Measurements from ENCODE around the gene ADGRF3.
"Not testable (repeated sequence)": the region's sequence is repeated elsewhere in the genome, so short reads cannot be mapped to it uniquely, and the experiment has no call there.

ADGRF3 gene

DNA sequence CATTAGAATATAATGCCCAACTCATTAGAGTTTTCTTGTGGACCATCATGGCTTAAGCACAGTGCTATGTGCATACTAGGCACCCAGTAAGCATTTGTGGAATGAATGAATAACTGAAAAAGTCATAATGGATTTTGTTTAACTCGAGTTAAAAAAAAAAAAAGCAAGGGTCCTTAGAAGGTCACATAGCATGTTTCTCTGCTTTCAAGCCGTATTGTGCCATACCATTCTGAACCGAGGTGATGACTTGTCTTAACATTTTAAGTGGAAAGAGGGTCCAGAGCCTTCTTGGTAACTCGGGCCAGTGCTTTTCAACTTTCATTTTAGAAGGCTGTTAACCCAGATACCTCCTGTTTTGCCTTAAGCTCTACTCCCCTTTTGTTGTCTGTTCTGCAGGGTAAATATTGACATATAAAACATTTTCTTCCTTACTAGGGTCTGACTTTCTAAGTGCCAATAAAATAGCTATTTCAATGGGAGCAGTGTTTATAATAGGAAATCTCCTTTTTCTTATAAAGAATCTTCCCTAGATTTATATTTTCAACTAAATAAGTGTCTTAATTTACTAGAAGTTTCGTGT, 787 bp upstream of the ADGRF3 start:
- no peak for DNase-seq

DNA sequence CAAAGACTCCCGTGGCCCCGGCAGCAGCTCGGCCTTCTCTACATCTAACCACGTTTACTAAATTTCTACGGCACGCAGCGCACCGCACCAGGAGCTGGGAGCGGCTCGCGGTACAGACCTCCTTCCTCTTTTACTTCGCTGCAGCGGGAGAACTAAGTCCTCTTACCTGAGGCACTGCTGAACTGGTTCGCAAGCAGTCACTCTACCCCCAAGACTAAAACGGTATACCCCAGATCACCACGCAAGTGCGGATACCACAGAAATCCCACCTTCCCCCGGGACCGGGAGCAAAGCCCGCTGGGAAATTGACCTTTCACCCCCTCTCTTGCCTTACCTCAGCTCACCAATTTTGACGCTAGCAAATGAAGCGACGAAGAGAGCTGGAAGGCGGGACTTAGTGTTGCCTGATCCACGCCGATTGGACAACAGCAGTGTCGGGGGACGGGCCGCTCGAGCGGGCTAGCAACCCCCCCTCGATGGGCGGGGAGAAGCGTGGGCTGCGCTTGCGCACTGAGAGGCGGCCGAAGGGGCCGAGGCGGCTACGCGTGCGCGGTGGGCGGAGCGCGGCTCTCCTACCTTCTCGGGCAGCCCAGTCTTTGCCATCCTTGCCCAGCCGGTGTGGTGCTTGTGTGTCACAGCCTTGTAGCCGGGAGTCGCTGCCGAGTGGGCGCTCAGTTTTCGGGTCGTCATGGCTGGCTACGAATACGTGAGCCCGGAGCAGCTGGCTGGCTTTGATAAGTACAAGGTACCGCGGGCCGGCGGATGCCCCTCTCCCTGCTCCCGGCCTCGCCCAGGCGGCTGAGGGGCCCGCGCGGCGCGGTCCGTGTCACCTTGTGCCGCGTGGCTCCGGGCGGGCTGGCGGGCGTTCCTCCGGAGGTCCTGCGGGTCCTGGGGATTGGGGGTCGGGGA, 790 bp downstream of the ADGRF3 start, which contains the start of gene SELENOI:
SELENOI (plus strand) TSS at position 599 of the 909 bp plus-strand sequence; CDS start at position 689, 90 bp downstream.
- DNase-seq = peak; percentile 100

DNA sequence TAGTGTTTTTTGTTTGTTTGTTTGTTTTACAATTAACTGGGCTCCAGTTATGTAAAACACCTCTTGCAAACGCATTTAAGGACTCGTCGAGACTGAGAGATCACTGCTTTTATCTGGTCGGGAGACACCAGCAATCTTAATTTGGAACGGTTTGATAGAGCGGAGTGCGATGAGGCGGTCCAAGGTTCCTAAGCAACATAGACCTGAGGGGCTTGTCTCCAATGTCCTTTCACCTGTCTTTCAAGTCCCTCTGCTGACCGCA, 1.4 kb downstream of the ADGRF3 start:
- DNase-seq = no peak

DNA sequence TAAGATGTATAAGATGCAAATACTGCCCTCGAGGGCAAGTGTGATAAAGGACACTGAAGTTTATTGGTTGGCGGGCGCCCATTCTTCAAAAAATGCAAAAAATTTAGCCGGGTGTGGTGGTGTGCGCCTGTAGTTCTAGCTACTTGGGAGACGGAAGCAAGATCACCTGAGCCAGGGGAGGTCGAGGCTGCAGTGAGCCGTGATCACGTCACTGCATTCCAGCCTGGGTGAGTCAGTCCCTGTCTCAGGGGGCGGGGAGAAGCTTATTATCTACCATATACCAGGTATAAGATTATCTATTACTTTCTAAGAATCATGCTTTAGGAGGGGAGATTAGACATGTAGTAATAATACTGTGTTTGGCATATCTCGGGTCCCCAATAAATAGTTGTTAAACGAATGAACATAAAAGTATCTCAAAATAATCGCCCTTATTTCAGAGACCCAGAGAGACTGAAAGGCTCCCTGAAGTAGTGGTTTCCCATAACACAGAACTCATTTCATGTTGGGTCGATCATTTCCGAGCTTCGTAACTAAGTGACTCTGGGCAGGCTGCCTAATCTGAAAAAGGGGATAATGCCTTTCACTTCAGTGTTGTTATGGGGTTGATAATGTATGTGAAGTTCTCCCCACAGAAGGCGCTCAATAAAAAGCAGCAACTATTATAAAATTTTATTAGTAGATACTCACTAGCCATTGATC, 1.9 kb downstream of the ADGRF3 start:
- no peak for DNase-seq

DNA sequence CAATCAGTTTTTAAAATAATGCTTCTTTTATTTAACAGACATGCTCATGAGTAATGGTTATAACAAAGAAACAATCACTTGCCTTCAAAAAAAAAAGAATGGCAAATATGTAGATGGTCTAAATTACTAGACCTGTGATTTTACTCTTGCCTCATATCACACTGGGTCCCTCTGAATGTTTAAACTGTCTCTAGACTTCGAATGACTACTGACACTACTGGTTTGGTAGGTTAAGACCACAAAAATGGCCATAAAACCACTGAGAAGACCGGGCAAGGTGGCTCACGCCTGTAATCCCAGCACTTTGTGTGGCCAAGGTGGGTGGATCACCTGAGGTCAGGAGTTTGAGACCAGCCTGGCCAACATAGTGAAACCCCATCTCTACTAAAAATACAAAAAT, 5.8 kb downstream of the ADGRF3 start:
- no peak for DNase-seq

DNA sequence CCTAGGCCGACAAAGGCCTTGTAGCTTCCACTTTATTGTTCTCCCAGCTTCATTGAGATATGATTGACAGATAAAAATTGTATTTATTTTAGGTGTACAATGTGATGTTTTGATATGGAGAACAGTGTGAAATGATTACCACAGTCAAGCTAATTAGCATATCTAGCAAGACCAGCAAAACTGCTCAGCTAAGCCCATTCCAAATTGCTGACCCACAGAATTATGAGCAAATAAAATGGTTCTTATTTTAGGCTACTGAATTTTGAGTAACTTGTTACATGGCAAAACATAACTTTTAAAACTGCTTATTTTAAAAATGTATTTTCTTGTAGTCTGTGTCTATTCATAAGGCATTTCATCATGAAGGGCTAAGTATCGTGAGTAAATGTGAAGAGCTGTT, 9.3 kb downstream of the ADGRF3 start:
- DNase-seq = no peak

DNA sequence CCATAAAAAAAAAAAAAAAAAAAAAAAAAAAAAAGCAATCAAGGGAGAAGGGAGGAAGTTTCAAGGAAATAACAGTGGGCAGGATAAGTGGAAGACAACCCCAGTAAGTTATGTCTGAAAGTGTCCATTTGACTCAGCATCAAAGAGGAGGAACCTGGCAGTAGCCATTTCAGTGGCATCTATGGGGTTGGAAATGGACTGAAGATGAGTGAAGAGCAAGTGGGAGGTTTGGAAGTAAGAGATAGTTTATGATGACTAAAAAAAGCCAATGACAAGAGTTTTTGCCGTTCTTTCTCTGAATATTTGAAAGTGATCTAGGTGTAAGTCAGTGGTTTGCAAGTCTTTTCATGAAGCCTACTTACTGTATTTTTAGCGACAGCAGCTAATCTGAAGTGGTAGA, 9.9 kb downstream of the ADGRF3 start:
- DNase-seq = no peak

DNA sequence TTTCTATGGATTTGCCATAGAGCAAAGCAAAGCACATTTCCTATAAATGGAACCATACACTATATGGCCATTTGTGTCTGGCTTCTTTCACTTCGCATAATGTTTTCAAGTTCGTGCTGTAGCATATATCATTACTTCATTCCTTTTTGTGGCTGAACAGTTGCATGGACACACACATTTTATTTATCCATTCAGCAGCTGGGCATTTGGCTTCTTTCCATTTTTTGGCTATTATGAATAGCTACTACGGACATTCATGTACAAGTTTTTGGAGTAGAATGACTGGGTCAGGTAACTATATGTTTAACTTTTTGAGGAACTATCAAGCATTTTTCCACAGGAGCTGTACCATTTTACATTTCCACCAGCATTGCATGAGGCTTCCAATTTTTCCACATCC, 11.4 kb downstream of the ADGRF3 start:
- no peak for DNase-seq

DNA sequence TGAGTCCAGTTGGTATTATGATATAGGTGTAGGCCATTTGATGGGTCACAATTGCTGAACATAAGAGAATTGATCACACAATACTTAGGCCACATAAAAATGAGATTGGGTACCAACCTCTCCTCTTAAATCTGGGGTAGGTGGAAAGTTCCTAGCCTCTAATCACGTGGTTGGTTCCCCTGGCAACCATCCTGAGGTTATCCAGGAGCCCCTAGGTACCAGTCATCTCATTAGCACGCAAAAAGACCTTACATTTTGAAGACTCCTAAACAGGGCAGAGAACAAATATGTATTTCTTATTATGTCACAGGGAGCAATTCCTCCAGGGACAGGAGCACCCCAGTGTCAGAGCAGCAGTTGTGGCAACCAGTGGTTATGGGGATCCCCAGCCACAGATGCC, 13.3 kb downstream of the ADGRF3 start:
- DNase-seq = no peak

DNA sequence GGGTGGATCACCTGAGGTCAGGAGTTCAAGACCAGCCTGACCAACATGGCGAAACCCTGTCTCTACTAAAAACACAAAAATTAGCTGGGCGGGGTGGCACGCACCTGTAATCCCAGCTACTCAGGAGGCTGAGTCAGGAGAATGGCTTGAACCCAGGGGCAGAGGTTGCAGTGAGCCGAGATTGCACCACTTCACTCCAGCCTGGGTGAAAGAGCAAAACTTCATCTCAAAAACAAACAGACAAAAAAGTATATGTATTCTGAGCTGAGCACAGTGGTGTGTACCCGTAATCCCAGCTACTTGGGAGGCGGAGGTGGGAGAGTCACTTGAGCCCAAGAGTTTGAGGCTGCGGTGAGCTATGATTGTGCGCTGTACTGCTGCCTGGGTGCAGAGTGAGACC, 15.3 kb downstream of the ADGRF3 start:
- not testable (repeated sequence) for DNase-seq

DNA sequence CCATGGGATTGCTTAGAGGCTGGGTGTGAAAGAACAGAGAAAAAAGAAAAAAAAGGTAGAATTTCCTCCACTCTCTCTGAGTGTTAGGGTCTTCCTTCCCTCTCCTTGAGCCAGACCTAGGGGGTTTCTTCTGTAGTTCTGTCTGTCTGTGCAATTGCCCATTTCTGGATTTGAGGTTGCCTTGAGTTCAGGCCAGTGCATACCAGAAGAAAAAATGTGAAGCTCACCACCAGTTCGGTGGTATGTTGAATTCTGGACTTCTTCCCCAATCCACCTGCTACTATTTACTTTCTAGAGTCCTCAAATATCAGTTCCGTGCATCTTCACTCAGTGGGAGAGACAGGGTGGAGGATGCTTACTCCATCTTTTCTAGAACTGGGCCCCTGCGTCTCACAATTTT, 16.0 kb downstream of the ADGRF3 start:
- DNase-seq = no peak

DNA sequence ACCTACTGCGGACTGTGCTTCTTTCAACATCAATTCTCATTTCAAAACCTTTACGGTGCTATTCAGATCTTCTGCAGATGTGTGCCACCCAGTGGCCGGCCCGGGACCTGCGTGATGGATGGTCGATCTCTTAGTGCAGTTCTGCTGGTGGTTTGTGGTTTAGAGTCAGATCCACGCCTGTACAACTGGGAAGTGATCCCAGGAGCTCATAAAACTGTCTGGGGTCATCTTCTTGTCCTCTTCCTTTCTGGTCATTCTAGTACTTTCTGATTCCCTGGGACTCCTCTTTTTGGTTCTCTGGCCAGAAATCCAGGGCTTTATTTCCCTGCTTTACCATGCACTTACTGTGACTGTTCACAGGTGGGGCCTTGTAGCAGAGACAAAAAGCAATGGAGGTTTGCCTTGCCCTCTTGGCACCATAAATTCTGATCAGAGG, 16.5 kb downstream of the ADGRF3 start:
- peak; percentile 67 for DNase-seq

DNA sequence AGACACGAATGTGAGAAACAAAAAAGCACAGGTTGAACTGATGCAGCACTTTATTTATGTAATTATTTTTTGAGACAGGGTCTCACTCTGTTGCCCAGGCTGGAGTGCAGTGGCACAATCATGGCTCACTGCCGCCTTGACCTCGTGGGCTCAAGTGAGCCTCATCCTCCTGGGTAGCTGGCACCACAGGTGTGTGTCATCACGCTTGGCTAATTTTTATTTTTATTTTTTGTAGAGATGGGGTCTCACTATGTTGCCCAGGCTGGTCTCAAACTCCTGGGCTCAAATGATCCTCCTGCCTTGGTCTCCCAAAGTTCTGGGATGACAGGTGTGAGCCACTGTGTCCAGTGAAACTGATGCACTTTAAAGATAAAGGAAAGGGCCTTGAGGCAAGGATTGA, 17.5 kb downstream of the ADGRF3 start:
- DNase-seq = not testable (repeated sequence)

DNA sequence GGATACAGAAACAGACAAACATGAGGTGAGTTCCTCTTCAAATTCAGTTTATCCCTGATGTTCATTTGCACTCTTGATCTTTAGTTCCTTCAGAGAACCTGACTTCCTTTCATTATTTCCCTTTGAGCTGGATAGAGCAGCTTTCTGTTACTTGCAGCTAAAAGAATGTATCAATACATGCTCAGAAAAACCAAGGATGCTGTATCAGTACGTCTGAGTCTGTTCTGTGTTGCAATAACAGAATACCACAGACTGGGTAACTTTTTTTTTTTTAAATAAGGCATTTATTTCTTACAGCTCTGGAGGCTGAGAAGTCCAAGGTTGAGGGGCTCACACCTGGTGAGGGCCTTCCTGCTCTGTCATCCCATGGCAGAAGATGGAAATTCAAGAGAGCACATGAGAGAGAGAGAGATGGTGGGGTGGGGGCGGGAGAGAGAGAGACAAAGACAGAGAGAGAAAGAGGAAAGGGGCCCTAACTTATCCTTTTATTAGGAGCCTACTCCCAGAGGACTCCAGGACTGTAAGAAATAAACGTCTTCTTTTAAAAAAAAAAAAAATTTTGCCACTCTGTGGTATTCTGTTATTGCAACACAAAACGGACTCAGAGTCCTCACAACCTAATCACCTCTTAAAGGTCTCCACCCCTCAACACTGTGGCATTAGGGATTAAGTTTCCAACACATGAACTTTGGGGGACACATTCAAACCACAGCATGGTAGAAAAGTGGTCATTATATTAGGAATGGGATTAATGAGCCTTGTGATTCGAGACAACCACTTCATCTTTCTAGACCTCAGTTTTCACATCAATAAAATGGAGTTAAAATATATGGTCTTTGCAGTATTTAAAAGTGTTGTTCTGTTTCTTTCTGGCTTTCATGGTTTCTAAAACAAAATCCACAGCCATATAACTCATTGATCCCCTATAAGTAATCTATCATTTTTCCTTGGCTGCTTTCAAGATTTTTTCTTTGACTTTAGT, 19.0 kb downstream of the ADGRF3 start:
- no peak for DNase-seq

DNA sequence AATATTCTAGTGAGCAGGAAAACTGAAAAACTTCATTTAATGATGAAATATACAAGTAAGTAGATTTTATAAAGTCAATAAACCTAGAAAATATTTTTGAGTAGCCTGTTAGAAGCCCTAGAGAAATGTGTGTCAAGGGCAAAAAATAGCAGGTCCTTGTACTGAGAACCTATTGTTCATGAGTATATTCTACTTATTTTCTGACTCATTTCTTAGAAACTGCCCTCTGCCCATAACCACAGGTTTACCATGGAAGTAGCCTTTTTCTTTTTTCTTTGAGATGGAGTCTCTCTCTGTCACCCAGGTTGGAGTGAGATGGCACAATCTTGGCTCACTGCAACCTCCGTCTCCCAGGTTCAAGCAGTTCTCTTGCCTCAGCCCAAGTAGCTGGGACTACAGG, 20.1 kb downstream of the ADGRF3 start:
- DNase-seq = no peak

DNA sequence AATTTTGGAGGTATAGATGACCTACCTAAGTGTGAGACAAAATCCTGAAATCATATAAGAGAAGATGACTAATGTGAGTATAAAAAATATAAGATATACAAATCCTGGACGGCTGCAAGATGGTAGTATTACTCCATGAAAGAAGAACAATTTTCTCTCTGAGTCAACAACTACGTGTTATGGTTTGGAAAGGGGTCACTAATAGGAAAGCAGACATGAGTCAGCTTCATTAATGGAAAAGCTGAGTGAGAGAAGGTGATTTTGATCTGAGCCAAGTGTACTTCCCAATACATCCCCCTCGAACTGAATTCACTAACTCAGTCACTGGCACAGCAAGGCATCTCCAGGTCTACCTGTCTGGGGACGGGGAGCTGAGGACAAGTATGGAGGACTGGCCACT, 20.7 kb downstream of the ADGRF3 start:
- DNase-seq = no peak

DNA sequence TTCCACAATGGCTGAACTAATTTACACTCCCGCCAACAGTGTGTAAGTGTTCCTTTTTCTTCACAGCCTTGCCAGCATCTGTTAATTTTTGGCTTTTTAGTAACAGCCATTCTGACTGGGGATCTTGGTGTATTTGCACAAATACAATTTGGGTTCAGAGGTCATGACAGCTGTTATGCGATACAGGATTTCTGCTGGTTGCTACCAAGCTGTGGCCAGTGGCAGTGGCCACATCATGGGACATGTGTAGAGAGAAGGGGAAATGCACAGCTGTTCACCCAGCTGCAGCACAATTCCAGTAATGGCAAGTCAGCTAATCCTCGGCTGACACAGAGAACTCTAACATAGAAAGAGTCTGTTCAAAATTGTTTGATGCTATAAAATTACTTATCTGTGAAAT, 21.7 kb downstream of the ADGRF3 start:
- DNase-seq = no peak

DNA sequence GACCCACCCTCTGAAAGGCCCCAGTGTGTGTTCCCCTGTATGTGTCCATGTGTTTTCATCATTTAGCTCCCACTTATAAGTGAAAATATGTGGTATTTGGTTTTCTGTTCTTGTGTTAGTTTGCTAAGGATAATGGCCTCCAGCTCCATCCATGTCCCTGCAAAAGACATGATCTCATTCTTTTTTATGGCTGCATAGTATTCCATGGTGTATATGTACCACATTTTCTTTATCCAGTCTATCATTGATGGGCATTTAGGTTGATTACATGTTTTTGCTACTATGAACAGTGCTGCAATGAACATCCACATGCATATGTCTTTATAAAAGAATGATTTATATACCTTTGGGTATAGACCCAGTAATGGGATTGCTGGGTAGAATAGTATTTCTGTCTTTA, 22.1 kb downstream of the ADGRF3 start:
- not testable (repeated sequence) for DNase-seq

DNA sequence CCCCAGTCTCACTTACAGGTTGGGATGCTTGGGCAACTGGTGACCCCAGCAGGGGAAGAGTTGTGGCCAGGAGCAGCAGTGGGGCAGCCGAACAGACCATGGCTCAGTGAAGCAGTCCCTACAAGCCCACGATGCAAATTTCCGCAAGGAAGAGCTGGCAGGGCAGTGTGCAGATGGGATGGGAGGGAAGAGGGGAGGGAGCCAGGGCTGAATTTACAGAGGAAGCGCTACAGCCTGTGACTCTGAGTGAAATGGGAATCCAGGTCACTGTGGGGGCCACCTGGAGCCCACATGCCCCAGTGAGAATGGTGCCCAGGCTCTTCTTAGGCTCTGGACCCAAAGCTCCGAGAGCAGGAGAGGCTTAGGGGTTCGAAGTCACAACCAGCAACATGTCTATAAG, 27.6 kb downstream of the ADGRF3 start:
- no peak for DNase-seq

DNA sequence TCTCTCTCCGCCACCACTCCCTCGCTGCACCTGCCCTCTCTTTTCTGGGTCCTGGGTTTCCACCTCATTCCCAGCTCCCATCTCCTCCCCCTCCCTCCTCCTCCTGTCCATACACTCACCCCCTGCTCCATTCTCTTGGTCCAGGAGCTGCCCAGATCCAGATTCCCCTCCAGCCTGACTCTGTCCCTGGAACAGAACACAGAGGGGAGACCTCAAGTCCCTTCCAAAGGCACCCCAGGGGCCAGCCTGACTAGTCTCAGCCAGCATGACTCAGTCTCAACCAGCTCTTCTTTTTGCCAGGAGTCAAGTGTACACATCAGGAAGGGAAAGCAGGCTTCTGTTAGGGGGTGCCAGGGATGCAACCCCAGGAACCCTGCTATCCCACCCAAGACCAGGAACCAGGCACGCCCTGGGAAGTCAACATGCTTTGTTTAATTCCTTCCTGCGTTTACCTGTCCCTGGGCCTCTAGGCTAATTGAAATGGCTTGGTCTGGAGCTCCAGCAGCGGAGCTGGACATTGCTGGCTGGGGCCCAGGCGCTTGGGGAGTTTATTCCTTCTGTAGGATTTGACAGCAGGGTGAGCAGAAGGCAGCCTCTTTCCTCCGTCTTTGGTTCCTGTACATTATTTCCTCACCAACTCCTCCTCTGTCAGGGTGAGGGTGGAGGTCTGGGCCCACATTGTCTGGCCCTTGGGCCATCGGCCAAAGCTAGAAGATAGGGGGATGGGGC, 29.0 kb downstream of the ADGRF3 start:
- DNase-seq = no peak

DNA sequence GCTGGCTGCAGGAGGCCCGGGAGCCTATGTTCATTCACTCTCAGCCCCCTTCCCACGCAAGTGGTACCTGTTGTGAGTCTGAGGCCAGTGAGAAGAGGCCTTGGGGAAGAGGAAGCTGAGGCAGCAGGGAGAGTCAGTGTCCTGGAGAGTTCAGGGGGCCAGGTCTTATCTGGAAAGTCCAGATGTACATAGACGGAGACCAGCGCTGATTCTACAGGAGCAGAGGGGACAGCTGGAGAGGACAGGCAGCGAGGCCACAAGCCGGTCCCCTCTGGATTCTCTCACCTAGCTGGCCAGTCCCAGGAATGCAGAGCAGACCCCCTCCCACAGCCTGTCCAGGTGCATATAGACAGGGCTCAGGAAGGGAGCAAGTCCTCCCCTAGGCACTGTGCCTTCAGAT, 29.7 kb downstream of the ADGRF3 start:
- no peak for DNase-seq

DNA sequence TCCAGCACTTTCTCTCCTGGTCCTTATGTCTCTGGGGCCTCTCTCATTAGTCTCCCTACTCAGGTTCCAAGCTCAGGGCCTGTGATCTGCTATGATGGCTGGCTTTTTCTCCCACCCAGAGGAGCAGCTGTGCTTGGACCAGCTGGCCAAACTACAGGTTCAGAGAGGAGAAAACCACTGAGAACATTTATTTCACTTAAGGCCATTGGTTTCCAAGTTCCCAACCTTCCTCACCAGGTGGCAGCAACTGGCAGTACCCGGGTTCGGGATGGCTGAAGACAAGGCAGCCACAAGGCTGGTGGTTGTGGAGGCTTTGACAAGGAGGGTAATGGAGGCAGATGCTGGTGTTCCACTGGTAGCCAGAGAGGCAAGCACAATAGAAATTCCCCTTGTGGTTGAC, 30.5 kb downstream of the ADGRF3 start:
- DNase-seq = no peak

All from central memory CD4-positive, alpha-beta T cell (primary cell).